ENCODE data around the gene RABL2B.

RABL2B gene

GRCh38 chr22:50738649-50739227 lies 44.7 kb downstream of the RABL2B start:
- in situ Hi-C loops (cut with MboI; ENCODE audit: low sequenced_read_pairs) = no loop called here

- in situ Hi-C loops (cut with MboI; ENCODE audit: low sequenced_read_pairs) = no loop called here
These were observed 45.4 kb downstream of the RABL2B start, which contains the start of gene ACR for GRCh38 chr22:50737728-50738648. Gene ACR (plus strand): TSS chr22:50738204. CDS start chr22:50738236, 32 bp downstream.

- in situ Hi-C loops (cut with MboI; ENCODE audit: low sequenced_read_pairs) = no loop called here
These were observed 47.8 kb downstream of the RABL2B start for GRCh38 chr22:50735739-50736030.

- in situ Hi-C loops (cut with MboI; ENCODE audit: low sequenced_read_pairs) = no loop called here
These were observed 48.3 kb downstream of the RABL2B start for GRCh38 chr22:50734986-50735738.

- in situ Hi-C loops (cut with MboI; ENCODE audit: low sequenced_read_pairs) = no loop called here
These were observed 49.1 kb downstream of the RABL2B start for GRCh38 chr22:50734343-50734771.

- in situ Hi-C loops (cut with MboI; ENCODE audit: low sequenced_read_pairs) = no loop called here
These were observed 49.7 kb downstream of the RABL2B start for GRCh38 chr22:50733521-50734342.

- in situ Hi-C loops (cut with MboI; ENCODE audit: low sequenced_read_pairs) = no loop called here
These were observed 50.8 kb downstream of the RABL2B start for GRCh38 chr22:50732681-50733080.

GRCh38 chr22:50731811-50732624 lies 51.4 kb downstream of the RABL2B start:
- in situ Hi-C loops (cut with MboI; ENCODE audit: low sequenced_read_pairs) = no loop called here

- in situ Hi-C loops (cut with MboI; ENCODE audit: low sequenced_read_pairs) = no loop called here
These were observed 52.3 kb downstream of the RABL2B start for GRCh38 chr22:50730941-50731661.

- in situ Hi-C loops (cut with MboI; ENCODE audit: low sequenced_read_pairs) = no loop called here
These were observed 53.2 kb downstream of the RABL2B start for GRCh38 chr22:50730013-50730891.

GRCh38 chr22:50729391-50730012 lies 53.9 kb downstream of the RABL2B start:
- in situ Hi-C loops (cut with MboI; ENCODE audit: low sequenced_read_pairs) = no loop called here

GRCh38 chr22:50728523-50728931 lies 54.9 kb downstream of the RABL2B start:
- in situ Hi-C loops (cut with MboI; ENCODE audit: low sequenced_read_pairs) = no loop called here

- in situ Hi-C loops (cut with MboI; ENCODE audit: low sequenced_read_pairs) = no loop called here
These were observed 55.5 kb downstream of the RABL2B start for GRCh38 chr22:50727678-50728522.

GRCh38 chr22:50726643-50727340 lies 56.6 kb downstream of the RABL2B start:
- in situ Hi-C loops (cut with MboI; ENCODE audit: low sequenced_read_pairs) = no loop called here

- in situ Hi-C loops (cut with MboI; ENCODE audit: low sequenced_read_pairs) = no loop called here
These were observed 57.8 kb downstream of the RABL2B start for GRCh38 chr22:50725597-50725996.

- in situ Hi-C loops (cut with MboI; ENCODE audit: low sequenced_read_pairs) = no loop called here
These were observed 58.8 kb downstream of the RABL2B start for GRCh38 chr22:50724616-50725015.
